Mesenchymal stem cell (in vitro differentiated cells and primary cell): ENCODE results near the gene PTPN2. TPM values are rescaled to one million over a fixed set of nuclear protein-coding genes. Genes with fewer than 3 reads are reported as not detected.
A peak's percentile ranks its signal among the peaks of the same experiment; 100 is the strongest.

Experiments used
- DNase-seq: peaks from one replicate; pipeline ENCODE4 v3.0.0-alpha.2; 2013
- H2AFZ ChIP-seq: one replicate; pipeline ENCODE4 v1.6.1; 2013; ENCODE audit warnings: low read depth, mild to moderate bottlenecking, control low read depth, inconsistent platforms, low read length, moderate library complexity
- H2AK5ac ChIP-seq: 2 replicates; pipeline ENCODE4 v1.6.1; 2013; ENCODE audit warnings: low read length, moderate library complexity, mild to moderate bottlenecking, inconsistent platforms; ENCODE audit not compliant: severe bottlenecking
- H2BK120ac ChIP-seq: one replicate; pipeline ENCODE4 v1.6.1; 2013; ENCODE audit warnings: low read depth, mild to moderate bottlenecking, inconsistent platforms, low read length, moderate library complexity
- H2BK12ac ChIP-seq, 2 experiments: one replicate each; pipeline ENCODE4 v1.6.1; 2013; ENCODE audit warnings: inconsistent platforms in 2 of 2, low read length in 2 of 2, mild to moderate bottlenecking in 2 of 2, moderate library complexity in 2 of 2, control low read depth in 1 of 2
- H2BK15ac ChIP-seq: one replicate; pipeline ENCODE4 v1.6.1; 2013; ENCODE audit warnings: mild to moderate bottlenecking, low read depth, inconsistent platforms; ENCODE audit not compliant: poor library complexity, severe bottlenecking
- H2BK5ac ChIP-seq: 2 replicates; pipeline ENCODE4 v1.6.1; 2013; ENCODE audit warnings: low read depth, mild to moderate bottlenecking, low read length, control low read depth, inconsistent platforms; ENCODE audit not compliant: poor library complexity, severe bottlenecking
- H3K14ac ChIP-seq, 2 experiments: one replicate each; pipeline ENCODE4 v1.6.1; 2013; ENCODE audit warnings: inconsistent platforms in 2 of 2, low read length in 2 of 2, control low read depth in 1 of 2, mild to moderate bottlenecking in 1 of 2, moderate library complexity in 1 of 2
- H3K18ac ChIP-seq, 2 experiments: one replicate each; pipeline ENCODE4 v1.6.1; 2013; ENCODE audit warnings: inconsistent platforms in 2 of 2, low read length in 2 of 2, control low read depth in 1 of 2, low read depth in 1 of 2, mild to moderate bottlenecking in 1 of 2
- H3K23ac ChIP-seq, 2 experiments: one replicate each; pipeline ENCODE4 v1.6.1; 2013; ENCODE audit warnings: inconsistent platforms in 2 of 2, low read length in 2 of 2, mild to moderate bottlenecking in 2 of 2, moderate library complexity in 2 of 2, control low read depth in 1 of 2
- H3K27ac ChIP-seq: 2 replicates; pipeline ENCODE4 v1.5.1; 2013; ENCODE audit warnings: mild to moderate bottlenecking, moderate library complexity, low read length, control low read depth, inconsistent platforms; ENCODE audit not compliant: poor library complexity, severe bottlenecking
- H3K27me3 ChIP-seq, 2 experiments: 2 replicates each; pipeline versions ENCODE4 v1.6.1 to v1.7.0; 2013; ENCODE audit warnings: low read length in 2 of 2, mild to moderate bottlenecking in 2 of 2, moderate library complexity in 2 of 2, control low read depth in 1 of 2, inconsistent platforms in 1 of 2; ENCODE audit not compliant: control insufficient read depth in 1 of 2, insufficient read depth in 1 of 2
- H3K36me3 ChIP-seq, 2 experiments: 2 replicates each; pipeline versions ENCODE4 v1.6.1 to v1.7.0; 2013; ENCODE audit warnings: low read length in 2 of 2, control low read depth in 1 of 2, inconsistent platforms in 1 of 2, low read depth in 1 of 2, mild to moderate bottlenecking in 1 of 2; ENCODE audit not compliant: insufficient read depth in 2 of 2, control insufficient read depth in 1 of 2
- H3K4ac ChIP-seq, 2 experiments: one replicate each; pipeline ENCODE4 v1.6.1; 2013; ENCODE audit warnings: inconsistent platforms in 2 of 2, low read length in 2 of 2, mild to moderate bottlenecking in 2 of 2, moderate library complexity in 2 of 2, control low read depth in 1 of 2, low read depth in 1 of 2
- H3K4me1 ChIP-seq: 2 replicates; pipeline ENCODE4 v1.6.1; 2013; ENCODE audit warnings: low read depth, low read length, control low read depth; ENCODE audit not compliant: control insufficient read depth, insufficient read depth
- H3K4me2 ChIP-seq: 2 replicates; pipeline ENCODE4 v1.6.1; 2013; ENCODE audit warnings: low read length, mild to moderate bottlenecking, inconsistent platforms; ENCODE audit not compliant: poor library complexity, severe bottlenecking
- H3K4me3 ChIP-seq, 2 experiments: 2 replicates each; pipeline versions ENCODE4 v1.5.1 to v1.7.0; 2013; ENCODE audit warnings: low read length in 2 of 2, mild to moderate bottlenecking in 2 of 2, control low read depth in 1 of 2, low read depth in 1 of 2; ENCODE audit not compliant: insufficient read depth in 1 of 2
- H3K79me1 ChIP-seq: replicated peaks from 2 replicates; pipeline ENCODE4 v1.6.1; 2013; ENCODE audit warnings: mild to moderate bottlenecking, control low read depth, low read length, inconsistent platforms; ENCODE audit not compliant: poor library complexity, severe bottlenecking
- H3K9ac ChIP-seq: 2 replicates; pipeline ENCODE4 v1.7.0; 2013; ENCODE audit warnings: mild to moderate bottlenecking, low read length, moderate library complexity
- H3K9me3 ChIP-seq: 2 replicates; pipeline ENCODE4 v1.7.0; 2013; ENCODE audit warnings: mild to moderate bottlenecking, low read length; ENCODE audit not compliant: control insufficient read depth
- H4K8ac ChIP-seq: one replicate; pipeline ENCODE4 v1.6.1; 2013; ENCODE audit warnings: inconsistent platforms, mild to moderate bottlenecking, low read length, moderate library complexity
- H4K91ac ChIP-seq: one replicate; pipeline ENCODE4 v1.6.1; 2013; ENCODE audit warnings: mild to moderate bottlenecking, low read length, inconsistent platforms
- WGBS: methylation state at CpG from one replicate; pipeline ENCODE4 v1.1.7; 2013; ENCODE audit warnings: mixed read lengths; 5-methylcytosine and 5-hydroxymethylcytosine counted together
- polyA plus RNA-seq, 2 experiments: library from polyadenylated mRNA; stranded (reverse); fragments of 200-250 nt; gene quantifications; one replicate each; pipeline ENCODE4 v1.2.3, GENCODE V29; 2013

Gene PTPN2
- polyA plus RNA-seq (2013, experiment 1 of 2) = 18.4 TPM
- 16.9 TPM for polyA plus RNA-seq (2013, experiment 2 of 2)

GRCh38 chr18:12883684-12884405 lies at the start of gene PTPN2:
Gene PTPN2 (minus strand): TSS chr18:12884237. CDS start chr18:12884141, 96 bp downstream.
- Histone ChIP-seq H2BK120ac (peak within 1 kb of the TSS; percentile 81), H3K4me3 (peak within 1 kb of the TSS; percentile 95 to 96), H3K9me3 (no peaks in the 10 kb centered on the region), H3K4me1 (peaks cover 4% of the 10 kb centered on the region), H3K4me2 (peak within 1 kb of the TSS; percentile 84), H3K9ac (peak within 1 kb of the TSS; percentile 98), H3K36me3 (peaks cover 0 to 4% of the 10 kb centered on the region in 2 experiments), H2BK12ac (peak within 1 kb of the TSS; percentile 18 to 28), H3K23ac (peak within 1 kb of the TSS; percentile 99), H3K27ac (peak within 1 kb of the TSS; percentile 98), H3K79me1 (peaks cover 14% of the 10 kb centered on the region), H2BK15ac (peak within 1 kb of the TSS; percentile 82), H2AFZ (peak within 1 kb of the TSS; percentile 87), H2AK5ac (no peak within 1 kb of the TSS), H3K27me3 (no peaks in the 10 kb centered on the region), H3K4ac (peak within 1 kb of the TSS; percentile 95 to 97), H4K8ac (peak within 1 kb of the TSS; percentile 98), H3K18ac (peak within 1 kb of the TSS; percentile 100), H4K91ac (peak within 1 kb of the TSS; percentile 99), H3K14ac (peak within 1 kb of the TSS in 1 of 2 experiments; percentile 98), H2BK5ac (peak within 1 kb of the TSS; percentile 79)
- DNase-seq = peak; percentile 95
- under 1% methylated on average over 76 of the region's 97 CpGs for WGBS

- Histone ChIP-seq H2BK5ac (no peak overlapping the region), H2BK12ac (no peak overlapping the region), H4K91ac (no peak overlapping the region), H3K27me3 (peaks cover 0 to 3% of the 10 kb centered on the region in 2 experiments), H2AFZ (no peak overlapping the region), H3K23ac (no peak overlapping the region), H2BK120ac (no peak overlapping the region), H4K8ac (no peak overlapping the region), H3K4me3 (no peak overlapping the region), H3K27ac (no peak overlapping the region), H3K4me2 (no peak overlapping the region), H3K36me3 (no peaks in the 10 kb centered on the region), H3K4me1 (peaks cover 2% of the 10 kb centered on the region), H2BK15ac (no peak overlapping the region), H3K79me1 (no peaks in the 10 kb centered on the region), H3K9me3 (no peaks in the 10 kb centered on the region), H3K4ac (no peak overlapping the region), H3K18ac (no peak overlapping the region), H3K14ac (no peak overlapping the region), H2AK5ac (no peak overlapping the region), H3K9ac (no peak overlapping the region)
- DNase-seq = no peak
These were observed 49.3 kb upstream of the PTPN2 start for GRCh38 chr18:12933327-12933726.

GRCh38 chr18:12930908-12931307 lies 46.9 kb upstream of the PTPN2 start:
- H3K18ac ChIP-seq = no peak overlapping the region
- no peak overlapping the region for H2BK120ac ChIP-seq
- no peak overlapping the region for H3K23ac ChIP-seq
- peaks cover 5% of the 10 kb centered on the region for H3K4me1 ChIP-seq
- H3K4ac ChIP-seq = no peak overlapping the region
- no peak overlapping the region for H2AFZ ChIP-seq
- H2AK5ac ChIP-seq = no peak overlapping the region
- no peak overlapping the region for H3K14ac ChIP-seq
- H3K9me3 ChIP-seq = no peaks in the 10 kb centered on the region
- H2BK5ac ChIP-seq = no peak overlapping the region
- H2BK12ac ChIP-seq = no peak overlapping the region
- H3K4me3 ChIP-seq = no peak overlapping the region
- no peak overlapping the region for H4K8ac ChIP-seq
- H3K36me3 ChIP-seq = no peaks in the 10 kb centered on the region
- H2BK15ac ChIP-seq = no peak overlapping the region
- 65% methylated on average over 3 of the region's 3 CpGs for WGBS
- no peak overlapping the region for H3K27ac ChIP-seq
- H3K79me1 ChIP-seq = no peaks in the 10 kb centered on the region
- H4K91ac ChIP-seq = no peak overlapping the region
- H3K9ac ChIP-seq = no peak overlapping the region
- peaks cover 0 to 3% of the 10 kb centered on the region in 2 experiments for H3K27me3 ChIP-seq
- no peak overlapping the region for H3K4me2 ChIP-seq
- no peak for DNase-seq

GRCh38 chr18:12930376-12930775 lies 46.3 kb upstream of the PTPN2 start:
- no peak overlapping the region for H3K23ac ChIP-seq
- no peaks in the 10 kb centered on the region for H3K79me1 ChIP-seq
- H3K14ac ChIP-seq = no peak overlapping the region
- no peak overlapping the region for H4K91ac ChIP-seq
- H4K8ac ChIP-seq = no peak overlapping the region
- H2BK120ac ChIP-seq = no peak overlapping the region
- H3K18ac ChIP-seq = no peak overlapping the region
- H2AFZ ChIP-seq = no peak overlapping the region
- 95% methylated on average over 2 of the region's 3 CpGs for WGBS
- H3K36me3 ChIP-seq = no peaks in the 10 kb centered on the region
- no peak overlapping the region for H3K27ac ChIP-seq
- peaks cover 5% of the 10 kb centered on the region for H3K4me1 ChIP-seq
- H3K4me2 ChIP-seq = no peak overlapping the region
- no peak overlapping the region for H2BK12ac ChIP-seq
- no peak overlapping the region for H3K4me3 ChIP-seq
- H2BK15ac ChIP-seq = no peak overlapping the region
- no peak for DNase-seq
- no peak overlapping the region for H2AK5ac ChIP-seq
- H3K4ac ChIP-seq = no peak overlapping the region
- H2BK5ac ChIP-seq = no peak overlapping the region
- no peaks in the 10 kb centered on the region for H3K9me3 ChIP-seq
- no peak overlapping the region for H3K9ac ChIP-seq
- H3K27me3 ChIP-seq = peaks cover 0 to 3% of the 10 kb centered on the region in 2 experiments
